CD14-positive monocyte (primary cell): ENCODE results near the gene CADM1. TPM values are rescaled to one million over a fixed set of nuclear protein-coding genes. Genes with fewer than 3 reads are reported as not detected.

ENCODE experiments used
- DNase-seq, 3 donors: peaks; one replicate each; pipeline ENCODE4 v3.0.0-alpha.2; 2011 to 2022
- H2AFZ ChIP-seq: 2 replicates; pipeline ENCODE4 v1.6.0; 2012; ENCODE audit warnings: mild to moderate bottlenecking, low read depth, low read length, inconsistent platforms; ENCODE audit not compliant: insufficient read depth, poor library complexity, severe bottlenecking
- H3K27ac ChIP-seq, 2 donors: 1 replicate in 1 of 2; 2 replicates in 1 of 2; pipeline ENCODE4 v1.5.1; 2012 to 2013; ENCODE audit warnings: low read length in 2 of 2, control low read depth in 1 of 2, inconsistent platforms in 1 of 2, low read depth in 1 of 2, mild to moderate bottlenecking in 1 of 2
- H3K27me3 ChIP-seq, 2 donors: one replicate each; pipeline versions ENCODE4 v1.6.0 to v1.6.1; 2011 to 2013; ENCODE audit warnings: low read length in 2 of 2; ENCODE audit not compliant: control insufficient read depth in 2 of 2, insufficient read depth in 2 of 2
- H3K36me3 ChIP-seq, 2 donors: replicated peaks in 1 of 2; 1 replicate in 1 of 2; 2 replicates in 1 of 2; pipeline versions ENCODE4 v1.5.1 to v1.6.1; 2012 to 2013; ENCODE audit warnings: low read length in 2 of 2, control low read depth in 1 of 2, inconsistent platforms in 1 of 2, mild to moderate bottlenecking in 1 of 2; ENCODE audit not compliant: insufficient read depth in 2 of 2, control insufficient read depth in 1 of 2
- H3K4me1 ChIP-seq, 2 donors: 1 replicate in 1 of 2; 2 replicates in 1 of 2; pipeline versions ENCODE4 v1.5.1 to v1.6.1; 2012 to 2013; ENCODE audit warnings: low read length in 2 of 2, control low read depth in 1 of 2, inconsistent platforms in 1 of 2, mild to moderate bottlenecking in 1 of 2, moderate library complexity in 1 of 2; ENCODE audit not compliant: insufficient read depth in 2 of 2, control insufficient read depth in 1 of 2
- H3K4me2 ChIP-seq: replicated peaks from 2 replicates; pipeline ENCODE3; 2012; ENCODE audit warnings: low read length, moderate library complexity, mild to moderate bottlenecking; ENCODE audit not compliant: poor library complexity, severe bottlenecking; ENCODE audit errors: extremely low read depth
- H3K4me3 ChIP-seq, 3 experiments: fragments of 200-600 bp in 1 of 3; sonication (generic) in 1 of 3; replicated peaks in 1 of 3; 1 replicate in 2 of 3; 2 replicates in 1 of 3; pipeline ENCODE4 v1.5.1; 2011 to 2013; ENCODE audit warnings: low read length in 3 of 3, mild to moderate bottlenecking in 3 of 3, control low read depth in 2 of 3, low read depth in 2 of 3, inconsistent platforms in 1 of 3, moderate library complexity in 1 of 3
- H3K79me2 ChIP-seq: 2 replicates; pipeline ENCODE4 v1.6.0; 2012; ENCODE audit warnings: mild to moderate bottlenecking, control low read depth, inconsistent platforms, low read length, moderate library complexity; ENCODE audit not compliant: insufficient read depth
- H3K9ac ChIP-seq: 2 replicates; pipeline ENCODE4 v1.6.0; 2017; ENCODE audit warnings: low read length, mild to moderate bottlenecking; ENCODE audit not compliant: insufficient read depth, poor library complexity, severe bottlenecking
- H3K9me3 ChIP-seq, 2 donors: replicated peaks in 1 of 2; 1 replicate in 1 of 2; 2 replicates in 1 of 2; pipeline versions ENCODE4 v1.5.1 to v1.6.1; 2012 to 2013; ENCODE audit warnings: low read length in 2 of 2, control low read depth in 1 of 2; ENCODE audit not compliant: control insufficient read depth in 1 of 2, insufficient read depth in 1 of 2
- H4K20me1 ChIP-seq: 2 replicates; pipeline ENCODE4 v1.6.0; 2012; ENCODE audit warnings: mild to moderate bottlenecking, low read length, control low read depth, moderate library complexity; ENCODE audit not compliant: insufficient read depth
- H3K27ac Mint-ChIP-seq, 7 donors: one replicate each; pipeline ENCODE4 v1.8.0; 2020; ENCODE audit warnings: mild to moderate bottlenecking in 7 of 7, mixed read lengths in 7 of 7, moderate library complexity in 6 of 7, inconsistent platforms in 2 of 7
- H3K27me3 Mint-ChIP-seq, 3 donors: one replicate each; pipeline ENCODE4 v1.8.0; 2021 to 2022; ENCODE audit warnings: low read depth in 3 of 3, mild to moderate bottlenecking in 3 of 3, mixed read lengths in 3 of 3, moderate library complexity in 3 of 3, inconsistent platforms in 1 of 3
- H3K36me3 Mint-ChIP-seq, 2 donors: one replicate each; pipeline ENCODE4 v1.8.0; 2020; ENCODE audit warnings: mixed read lengths in 2 of 2, inconsistent platforms in 1 of 2, mild to moderate bottlenecking in 1 of 2
- H3K4me1 Mint-ChIP-seq: one replicate; pipeline ENCODE4 v1.8.0; 2020; ENCODE audit warnings: mild to moderate bottlenecking, mixed read lengths
- H3K4me3 Mint-ChIP-seq, 2 donors: one replicate each; pipeline ENCODE4 v1.8.0; 2020; ENCODE audit warnings: mild to moderate bottlenecking in 2 of 2, mixed read lengths in 2 of 2, moderate library complexity in 1 of 2
- H3K9me3 Mint-ChIP-seq, 7 donors: one replicate each; pipeline ENCODE4 v1.8.0; 2020 to 2022; ENCODE audit warnings: mixed read lengths in 7 of 7, mild to moderate bottlenecking in 6 of 7, moderate library complexity in 6 of 7, inconsistent platforms in 2 of 7
- WGBS: methylation state at CpG from one replicate; pipeline ENCODE4 v1.1.5; 2013; ENCODE audit warnings: missing lambda C conversion rate; ENCODE audit not compliant: insufficient coverage; 5-methylcytosine and 5-hydroxymethylcytosine counted together
- intact Hi-C, 2 donors: fragments of 100-400 bp; cut with micrococcal nuclease; formaldehyde crosslinking; loops; one replicate each; pipeline versions ENCODE4 v1.15.0 to v1.15.1; 2023
- polyA plus RNA-seq, 3 donors: library from polyadenylated mRNA; depleted of rRNA in 1 of 3; unstranded in 2 of 3; stranded (reverse) in 1 of 3; fragments of 300-500 nt in 2 of 3; fragments of >200 nt in 1 of 3; fragmentation: Illumina TruSeq in 2 of 3; gene quantifications; 1 replicate in 2 of 3; 2 replicates in 1 of 3; pipeline ENCODE4 v1.2.3, GENCODE V29; 2012 to 2021
- TF ChIP-seq, protein P1 (sequence below): fragments of 200-600 bp; IDR thresholded peaks from one replicate; pipeline ENCODE4 v1.8.0; 2022; ENCODE audit warnings: antibody characterized with exemption, mild to moderate bottlenecking

Gene CADM1
- polyA plus RNA-seq, 3 donors: not detected

DNA sequence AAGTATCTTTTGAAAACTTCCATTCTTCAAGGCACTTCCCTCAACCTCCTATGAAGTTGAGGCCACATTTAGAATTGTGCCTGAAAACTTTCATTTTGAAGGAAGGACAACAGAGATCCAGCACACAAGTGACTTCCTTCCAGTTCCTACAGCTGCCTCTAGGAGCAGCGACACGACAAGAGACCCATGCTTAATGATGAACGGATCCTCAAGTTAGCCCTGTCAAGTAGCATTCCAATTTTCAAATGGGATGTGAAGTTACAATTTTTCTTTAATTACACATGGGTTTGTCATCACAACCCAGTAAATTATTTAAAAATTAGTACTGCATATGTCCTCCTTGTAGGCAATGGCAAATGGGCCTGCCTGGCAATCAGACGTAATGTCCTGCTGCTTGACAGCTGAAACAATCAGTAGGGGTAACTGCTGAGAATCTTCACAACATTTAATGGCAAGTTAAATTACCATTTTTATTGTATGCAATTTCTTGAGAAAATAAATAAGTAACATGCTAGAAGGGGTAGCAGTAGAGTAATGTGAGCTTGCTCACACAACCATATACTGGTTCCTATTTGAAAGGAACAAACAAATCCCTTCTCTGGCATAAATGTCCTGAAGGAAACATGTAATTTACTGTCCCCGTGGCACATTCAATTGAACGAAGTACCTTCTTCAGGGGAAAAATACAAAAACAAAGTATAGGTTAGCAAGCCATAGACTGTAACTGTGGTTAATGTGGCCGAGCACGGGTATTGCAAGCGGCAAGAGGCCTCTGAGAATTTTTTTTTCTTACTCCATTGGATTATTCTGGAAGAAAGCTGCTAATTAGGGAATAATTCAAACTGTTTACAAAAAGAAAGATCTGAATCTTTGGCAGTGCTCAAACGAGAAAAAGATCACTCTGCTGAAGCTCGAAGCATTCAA lies 288.3 kb downstream of the CADM1 start:
- DNase-seq: no peak
- Mint-ChIP-seq H3K4me3 (no peak overlapping the region), H3K4me1 (no peaks in the 10 kb centered on the region), H3K27me3 (no peaks in the 10 kb centered on the region), H3K9me3 (no peaks in the 10 kb centered on the region), H3K36me3 (no peaks in the 10 kb centered on the region), H3K27ac (no peak overlapping the region)
- no peak overlapping the region for H3K4me2 ChIP-seq
- no CpG with 5 or more reads among the region's 11 CpGs for WGBS
- no peak overlapping the region for H3K4me3 ChIP-seq
- no peaks in the 10 kb centered on the region for H3K36me3 ChIP-seq
- H3K4me1 ChIP-seq: no peaks in the 10 kb centered on the region
- no peaks in the 10 kb centered on the region for H3K79me2 ChIP-seq
- intact Hi-C loops: no loop called here
- TF ChIP-seq, protein P1, sequence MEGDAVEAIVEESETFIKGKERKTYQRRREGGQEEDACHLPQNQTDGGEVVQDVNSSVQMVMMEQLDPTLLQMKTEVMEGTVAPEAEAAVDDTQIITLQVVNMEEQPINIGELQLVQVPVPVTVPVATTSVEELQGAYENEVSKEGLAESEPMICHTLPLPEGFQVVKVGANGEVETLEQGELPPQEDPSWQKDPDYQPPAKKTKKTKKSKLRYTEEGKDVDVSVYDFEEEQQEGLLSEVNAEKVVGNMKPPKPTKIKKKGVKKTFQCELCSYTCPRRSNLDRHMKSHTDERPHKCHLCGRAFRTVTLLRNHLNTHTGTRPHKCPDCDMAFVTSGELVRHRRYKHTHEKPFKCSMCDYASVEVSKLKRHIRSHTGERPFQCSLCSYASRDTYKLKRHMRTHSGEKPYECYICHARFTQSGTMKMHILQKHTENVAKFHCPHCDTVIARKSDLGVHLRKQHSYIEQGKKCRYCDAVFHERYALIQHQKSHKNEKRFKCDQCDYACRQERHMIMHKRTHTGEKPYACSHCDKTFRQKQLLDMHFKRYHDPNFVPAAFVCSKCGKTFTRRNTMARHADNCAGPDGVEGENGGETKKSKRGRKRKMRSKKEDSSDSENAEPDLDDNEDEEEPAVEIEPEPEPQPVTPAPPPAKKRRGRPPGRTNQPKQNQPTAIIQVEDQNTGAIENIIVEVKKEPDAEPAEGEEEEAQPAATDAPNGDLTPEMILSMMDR: no peak
- no peaks in the 10 kb centered on the region for H3K9me3 ChIP-seq
- no peaks in the 10 kb centered on the region for H4K20me1 ChIP-seq
- no peaks in the 10 kb centered on the region for H3K27me3 ChIP-seq
- H3K9ac ChIP-seq: no peak overlapping the region
- no peak overlapping the region for H2AFZ ChIP-seq
- no peak overlapping the region for H3K27ac ChIP-seq

DNA sequence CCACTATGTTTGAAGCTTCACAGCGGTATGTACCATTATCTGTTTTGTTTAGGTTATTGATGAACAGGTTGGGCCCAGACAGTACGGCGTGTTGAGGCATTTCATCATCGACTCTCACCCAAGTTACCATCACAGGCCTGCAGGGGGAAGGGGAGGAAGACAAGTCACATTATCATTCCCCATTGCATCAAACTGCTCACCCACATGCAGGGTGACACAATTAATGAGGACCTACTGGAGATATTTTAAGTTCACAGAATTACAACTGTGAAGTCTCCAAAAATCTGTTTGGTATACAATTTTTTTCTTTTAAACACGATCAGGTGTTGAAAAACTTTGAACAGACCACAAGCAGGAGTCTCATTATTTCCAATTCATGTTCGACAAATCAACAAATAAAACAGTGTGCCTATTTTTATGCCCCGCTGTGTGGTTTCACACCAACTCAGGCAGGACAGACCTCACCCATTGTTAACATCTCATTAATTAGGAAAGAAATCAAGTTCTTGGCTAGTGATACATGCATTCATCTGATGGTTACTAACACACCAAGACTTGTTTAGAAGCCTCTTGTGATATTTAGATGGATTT lies 289.5 kb downstream of the CADM1 start:
- Mint-ChIP-seq H3K27me3 (no peaks in the 10 kb centered on the region), H3K4me3 (no peak overlapping the region), H3K36me3 (no peaks in the 10 kb centered on the region), H3K9me3 (no peaks in the 10 kb centered on the region), H3K4me1 (no peaks in the 10 kb centered on the region), H3K27ac (no peak overlapping the region)
- Histone ChIP-seq H3K79me2 (no peaks in the 10 kb centered on the region), H4K20me1 (no peaks in the 10 kb centered on the region), H3K4me2 (no peak overlapping the region), H3K27me3 (no peaks in the 10 kb centered on the region), H3K9ac (no peak overlapping the region), H3K9me3 (no peaks in the 10 kb centered on the region), H3K4me3 (no peak overlapping the region), H3K36me3 (no peaks in the 10 kb centered on the region), H2AFZ (no peak overlapping the region), H3K27ac (no peak overlapping the region), H3K4me1 (no peaks in the 10 kb centered on the region)
- WGBS: no CpG with 5 or more reads among the region's 7 CpGs
- DNase-seq: no peak
- intact Hi-C loops: no loop called here
- TF ChIP-seq, protein P1: no peak
